H9 (cell line): Measurements from ENCODE around the gene CTCF. TPM values are rescaled to one million over a fixed set of nuclear protein-coding genes. Genes with fewer than 3 reads are reported as not detected.

Source experiments
- DNase-seq: peaks from one replicate; pipeline ENCODE4 v3.0.0-alpha.2; 2017
- H2AFZ ChIP-seq: one replicate; pipeline ENCODE4 v1.6.1; 2013; ENCODE audit warnings: mild to moderate bottlenecking, low read length, control low read depth, moderate library complexity
- H2AK5ac ChIP-seq: 2 replicates; pipeline ENCODE4 v1.6.1; 2013; ENCODE audit warnings: low read length, control low read depth, mixed read lengths; ENCODE audit not compliant: insufficient read length
- H2BK120ac ChIP-seq: one replicate; pipeline ENCODE4 v1.6.1; 2013; ENCODE audit warnings: low read depth, mild to moderate bottlenecking, low read length, control low read depth, inconsistent platforms; ENCODE audit not compliant: poor library complexity, severe bottlenecking
- H2BK12ac ChIP-seq: 2 replicates; pipeline ENCODE4 v1.6.1; 2013; ENCODE audit warnings: low read length, control low read depth, mixed read lengths, low read depth; ENCODE audit not compliant: insufficient read length
- H2BK15ac ChIP-seq: 2 replicates; pipeline ENCODE4 v1.6.1; 2013; ENCODE audit warnings: low read depth, low read length, control low read depth
- H2BK20ac ChIP-seq: one replicate; pipeline ENCODE4 v1.6.1; 2013; ENCODE audit warnings: low read depth, mild to moderate bottlenecking, low read length, control low read depth, inconsistent platforms; ENCODE audit not compliant: poor library complexity, severe bottlenecking
- H2BK5ac ChIP-seq: 2 replicates; pipeline ENCODE4 v1.6.1; 2013; ENCODE audit warnings: low read length, control low read depth, mixed read lengths; ENCODE audit not compliant: insufficient read length
- H3K14ac ChIP-seq: 2 replicates; pipeline ENCODE4 v1.6.1; 2013; ENCODE audit warnings: low read length, control low read depth; ENCODE audit not compliant: insufficient read depth
- H3K18ac ChIP-seq: 2 replicates; pipeline ENCODE4 v1.6.1; 2013; ENCODE audit warnings: low read depth, mild to moderate bottlenecking, mixed read lengths, low read length, control low read depth; ENCODE audit not compliant: insufficient read length
- H3K23ac ChIP-seq: 2 replicates; pipeline ENCODE4 v1.6.1; 2013; ENCODE audit warnings: low read length, control low read depth, mixed read lengths, low read depth; ENCODE audit not compliant: insufficient read length
- H3K23me2 ChIP-seq: 2 replicates; pipeline ENCODE4 v1.6.1; 2013; ENCODE audit warnings: low read depth, mild to moderate bottlenecking, mixed read lengths, low read length, control low read depth; ENCODE audit not compliant: insufficient read length, poor library complexity, severe bottlenecking
- H3K27ac ChIP-seq: 2 replicates; pipeline ENCODE4 v1.5.1; 2013; ENCODE audit warnings: low read length, control low read depth, mixed read lengths, low read depth; ENCODE audit not compliant: insufficient read length
- H3K27me3 ChIP-seq: 2 replicates; pipeline ENCODE4 v1.6.1; 2013; ENCODE audit warnings: low read length, control low read depth, inconsistent platforms; ENCODE audit not compliant: insufficient read depth
- H3K4ac ChIP-seq: 2 replicates; pipeline ENCODE4 v1.6.1; 2013; ENCODE audit warnings: low read depth, mild to moderate bottlenecking, control low read depth, inconsistent platforms, low read length, moderate library complexity
- H3K4me1 ChIP-seq: 2 replicates; pipeline ENCODE4 v1.6.1; 2013; ENCODE audit warnings: low read length, control low read depth, inconsistent platforms; ENCODE audit not compliant: insufficient read depth
- H3K4me2 ChIP-seq: 2 replicates; pipeline ENCODE4 v1.6.1; 2013; ENCODE audit warnings: low read length, control low read depth, mixed read lengths; ENCODE audit not compliant: insufficient read length, insufficient read depth
- H3K56ac ChIP-seq: 2 replicates; pipeline ENCODE4 v1.6.1; 2013; ENCODE audit warnings: low read depth, mild to moderate bottlenecking, mixed read lengths, low read length, control low read depth; ENCODE audit not compliant: insufficient read length
- H3K79me1 ChIP-seq: 2 replicates; pipeline ENCODE4 v1.6.1; 2013; ENCODE audit warnings: low read depth, mild to moderate bottlenecking, moderate library complexity, low read length, control low read depth, inconsistent platforms; ENCODE audit not compliant: insufficient read depth, poor library complexity, severe bottlenecking
- H3K79me2 ChIP-seq: 2 replicates; pipeline ENCODE4 v1.6.1; 2013; ENCODE audit warnings: low read length, control low read depth, inconsistent platforms; ENCODE audit not compliant: insufficient read depth
- H3K9ac ChIP-seq: 2 replicates; pipeline ENCODE4 v1.6.1; 2013; ENCODE audit warnings: low read length, control low read depth, mixed read lengths; ENCODE audit not compliant: insufficient read length; ENCODE audit errors: extremely low read depth
- H3K9me3 ChIP-seq: one replicate; pipeline ENCODE4 v1.6.1; 2013; ENCODE audit warnings: low read depth, low read length, inconsistent platforms; ENCODE audit not compliant: control insufficient read depth
- H3T11ph ChIP-seq: one replicate; pipeline ENCODE4 v1.6.1; 2013; ENCODE audit warnings: mild to moderate bottlenecking, low read length, control low read depth, inconsistent platforms
- H4K20me1 ChIP-seq: one replicate; pipeline ENCODE4 v1.6.1; 2013; ENCODE audit not compliant: control insufficient read depth, insufficient read length, insufficient read depth
- H4K5ac ChIP-seq: 2 replicates; pipeline ENCODE4 v1.6.1; 2013; ENCODE audit warnings: low read depth, mild to moderate bottlenecking, mixed read lengths, low read length, control low read depth; ENCODE audit not compliant: insufficient read length
- H4K8ac ChIP-seq: replicated peaks from 2 replicates; pipeline ENCODE4 v1.6.1; 2013; ENCODE audit warnings: low read length, control low read depth, mixed read lengths, low read depth; ENCODE audit not compliant: insufficient read length
- H4K91ac ChIP-seq: 2 replicates; pipeline ENCODE4 v1.6.1; 2013; ENCODE audit warnings: low read depth, mild to moderate bottlenecking, moderate library complexity, mixed read lengths, low read length, control low read depth; ENCODE audit not compliant: insufficient read length
- H3K27ac Mint-ChIP-seq, 3 experiments: 2 replicates in 2 of 3; 3 replicates in 1 of 3; pipeline ENCODE4 v1.8.0; 2020 to 2021; ENCODE audit warnings: mixed read lengths in 3 of 3, mild to moderate bottlenecking in 1 of 3, moderate library complexity in 1 of 3
- H3K27me3 Mint-ChIP-seq: 2 replicates; pipeline ENCODE4 v1.8.0; 2021; ENCODE audit warnings: low read depth, mild to moderate bottlenecking, moderate library complexity, mixed read lengths
- H3K36me3 Mint-ChIP-seq, 3 experiments: 2 replicates in 2 of 3; 3 replicates in 1 of 3; pipeline ENCODE4 v1.8.0; 2020 to 2021; ENCODE audit warnings: low read depth in 3 of 3, mixed read lengths in 3 of 3; ENCODE audit not compliant: insufficient read depth in 1 of 3
- H3K4me1 Mint-ChIP-seq, 2 experiments: 2 replicates each; pipeline ENCODE4 v1.8.0; 2020; ENCODE audit warnings: mixed read lengths in 2 of 2
- H3K4me3 Mint-ChIP-seq, 2 experiments: 2 replicates in 1 of 2; 3 replicates in 1 of 2; pipeline ENCODE4 v1.8.0; 2020 to 2021; ENCODE audit warnings: mild to moderate bottlenecking in 2 of 2, mixed read lengths in 2 of 2, moderate library complexity in 1 of 2
- H3K9me3 Mint-ChIP-seq, 2 experiments: 2 replicates in 1 of 2; 3 replicates in 1 of 2; pipeline ENCODE4 v1.8.0; 2020; ENCODE audit warnings: mild to moderate bottlenecking in 2 of 2, mixed read lengths in 2 of 2, moderate library complexity in 1 of 2
- CTCF ChIP-seq: fragments of 200-600 bp; sonication (generic); conservative IDR thresholded peaks from 3 replicates; pipeline ENCODE4 v1.8.0; 2021; ENCODE audit warnings: antibody characterized with exemption, mild to moderate bottlenecking
- WGBS: extraction: QIAGEN DNeasy Blood & Tissue Kit; methylation state at CpG from one replicate; pipeline ENCODE4 v1.1.7; 2013; ENCODE audit warnings: missing lambda C conversion rate, low lambda C conversion rate, mixed read lengths; ENCODE audit not compliant: insufficient read length; ENCODE audit errors: extremely low coverage; 5-methylcytosine and 5-hydroxymethylcytosine counted together
- total RNA-seq: library from RNA; stranded (reverse); gene quantifications from 2 replicates; pipeline ENCODE4 v1.2.1, GENCODE V29; 2021

The CTCF gene
- total RNA-seq, 1 experiment from 2014 or later: 87.3 TPM

- Histone ChIP-seq H2BK15ac (no peak overlapping the region), H3K27me3 (no peaks in the 10 kb centered on the region), H4K8ac (no peak overlapping the region), H3K9ac (no peak overlapping the region), H2BK5ac (no peak overlapping the region), H4K20me1 (peaks cover 3% of the 10 kb centered on the region), H2AK5ac (no peak overlapping the region), H3K18ac (no peak overlapping the region), H3K23me2 (no peaks in the 10 kb centered on the region), H4K91ac (no peak overlapping the region), H4K5ac (no peak overlapping the region), H3K79me2 (no peaks in the 10 kb centered on the region), H3K4me2 (no peak overlapping the region), H3K79me1 (no peaks in the 10 kb centered on the region), H3K14ac (no peak overlapping the region), H2BK20ac (no peak overlapping the region), H3K23ac (no peak overlapping the region), H3K4ac (no peak overlapping the region), H3K27ac (no peak overlapping the region), H2BK12ac (no peak overlapping the region), H3K4me1 (no peaks in the 10 kb centered on the region), H2AFZ (no peak overlapping the region), H2BK120ac (no peak overlapping the region), H3K56ac (no peak overlapping the region), H3T11ph (no peak overlapping the region), H3K9me3 (no peaks in the 10 kb centered on the region)
- Mint-ChIP-seq H3K27ac (peak overlapping the region in 2 of 3 experiments; percentile 40 to 77; a peak in 1 of 7 replicates), H3K36me3 (peaks cover 0 to 11% (median 4%) of the 10 kb centered on the region in 3 experiments; a peak in 4 of 7 replicates), H3K4me1 (0 out of 4 replicates have a peak, but pooled peaks cover 0 to 2% of the 10 kb centered on the region in 2 experiments), H3K4me3 (no peak overlapping the region), H3K27me3 (no peaks in the 10 kb centered on the region), H3K9me3 (no peaks in the 10 kb centered on the region)
- WGBS: no CpG with 5 or more reads among the region's 7 CpGs
- no peak for DNase-seq
- no peak for TF ChIP-seq CTCF
Measured at GRCh38 chr16:67675999-67676398, 113.7 kb downstream of the CTCF start.
